Activated CD4-positive, alpha-beta T cell treated with anti-CD3 and anti-CD28 coated beads for 36 hours (primary cell): ENCODE results near the gene FNDC3B. TPM values are rescaled to one million over a fixed set of nuclear protein-coding genes. Genes with fewer than 3 reads are reported as not detected.

Experiments used
- ATAC-seq: fragments of 200-7000 bp; cut with Tn5 transposase; one replicate; pipeline ENCODE4 v1.10.0; 2021; ENCODE audit warnings: mild to moderate bottlenecking, moderate library complexity
- CTCF ChIA-PET: fragments of 350-600 bp; sonication (Branson Sonifier 250); formaldehyde crosslinking; loops from one replicate; lab custom pipeline; 2021; ENCODE audit warnings: antibody characterized with exemption; lab: Charles Lee
- POLR2A ChIA-PET: fragments of 350-600 bp; sonication (Branson Sonifier 250); formaldehyde crosslinking; loops from one replicate; lab custom pipeline; 2021; ENCODE audit warnings: antibody characterized with exemption, inconsistent platforms; lab: Charles Lee
- DNase-seq: peaks from one replicate; pipeline ENCODE4 v3.0.0-alpha.2; 2020
- H3K27ac Mint-ChIP-seq: one replicate; pipeline ENCODE4 v1.8.0; 2021; ENCODE audit warnings: mixed read lengths
- H3K27me3 Mint-ChIP-seq: one replicate; pipeline ENCODE4 v1.8.0; 2021; ENCODE audit warnings: mixed read lengths
- H3K36me3 Mint-ChIP-seq: one replicate; pipeline ENCODE4 v1.8.0; 2021; ENCODE audit warnings: low read depth, mixed read lengths
- H3K4me1 Mint-ChIP-seq: one replicate; pipeline ENCODE4 v1.8.0; 2021; ENCODE audit warnings: mixed read lengths
- H3K4me3 Mint-ChIP-seq: one replicate; pipeline ENCODE4 v1.8.0; 2021; ENCODE audit warnings: mild to moderate bottlenecking, moderate library complexity, mixed read lengths
- H3K9me3 Mint-ChIP-seq: one replicate; pipeline ENCODE4 v1.8.0; 2021; ENCODE audit warnings: low read depth, mixed read lengths
- intact Hi-C, 2 experiments: fragments of 100-400 bp; cut with DNase I in 1 of 2; cut with micrococcal nuclease in 1 of 2; formaldehyde crosslinking; loops; one replicate each; pipeline versions ENCODE4 v1.14.2 to v1.15.1; 2022 to 2024; cut with DNase I, micrococcal nuclease
- total RNA-seq, 2 experiments: library from RNA; stranded (reverse); gene quantifications; one replicate each; pipeline ENCODE4 v1.2.3, GENCODE V29; 2021

The FNDC3B gene
- total RNA-seq, 2 experiments from 2014 or later = 10.5 to 14.2 TPM

GRCh38 chr3:172203522-172204258 lies 164.3 kb downstream of the FNDC3B start:
- H3K27me3 Mint-ChIP-seq = no peaks in the 10 kb centered on the region
- H3K4me1 Mint-ChIP-seq = no peaks in the 10 kb centered on the region
- H3K27ac Mint-ChIP-seq = no peak overlapping the region
- peaks cover 14% of the 10 kb centered on the region for H3K9me3 Mint-ChIP-seq
- DNase-seq = no peak
- intact Hi-C loops = no loop called here
- ChIA-PET CTCF (no interaction called here), POLR2A (no interaction called here)
- H3K4me3 Mint-ChIP-seq = no peak overlapping the region
- ATAC-seq = no peak
- peaks cover 15% of the 10 kb centered on the region for H3K36me3 Mint-ChIP-seq

- ATAC-seq = no peak
- ChIA-PET CTCF (no interaction called here), POLR2A (no interaction called here)
- no peaks in the 10 kb centered on the region for H3K27me3 Mint-ChIP-seq
- no peak overlapping the region for H3K27ac Mint-ChIP-seq
- intact Hi-C loops = no loop called here
- no peaks in the 10 kb centered on the region for H3K4me1 Mint-ChIP-seq
- DNase-seq = no peak
- H3K36me3 Mint-ChIP-seq = peaks cover 13% of the 10 kb centered on the region
- H3K4me3 Mint-ChIP-seq = no peak overlapping the region
- H3K9me3 Mint-ChIP-seq = peaks cover 14% of the 10 kb centered on the region
Observed at GRCh38 chr3:172204716-172205115, 165.3 kb downstream of the FNDC3B start.

DNA sequence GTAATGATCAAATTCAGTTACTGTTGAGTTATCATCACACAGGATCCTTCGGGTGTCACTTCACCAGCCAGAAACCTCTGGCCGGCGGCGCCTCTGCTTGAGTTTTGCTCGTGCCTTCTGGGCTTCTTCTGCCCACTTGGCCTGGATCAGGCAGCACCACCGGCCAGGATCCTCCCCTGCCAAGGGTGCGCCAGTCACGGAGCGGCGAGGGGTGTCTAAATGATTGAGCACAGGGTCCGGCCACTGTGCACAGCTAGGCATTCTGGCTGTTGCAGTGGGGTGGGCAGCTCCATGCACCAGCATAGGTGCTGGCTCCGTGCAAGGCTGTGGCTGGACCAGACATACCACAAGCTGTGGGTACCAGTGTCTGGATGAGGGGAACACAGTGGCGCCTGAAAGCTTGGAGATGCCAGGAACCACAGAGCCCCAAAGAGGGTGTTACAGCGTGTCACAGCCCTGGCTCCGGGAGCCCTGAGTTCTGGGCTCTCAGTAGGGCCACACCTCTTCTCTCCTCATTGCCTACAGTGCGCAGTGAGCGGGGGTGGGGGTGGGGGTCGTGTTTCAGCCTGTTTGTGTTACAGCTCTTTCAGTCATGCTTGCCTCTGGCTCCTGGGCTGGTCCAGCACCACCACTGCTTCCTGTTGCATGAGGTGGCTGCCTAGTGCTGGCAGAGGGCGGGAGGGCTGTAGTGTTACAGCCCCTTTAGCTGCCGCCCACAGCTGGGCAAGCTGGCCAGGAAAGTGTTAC lies 169.4 kb downstream of the FNDC3B start:
- POLR2A ChIA-PET = no interaction called here
- Mint-ChIP-seq H3K36me3 (peaks cover 15% of the 10 kb centered on the region), H3K4me1 (peaks cover 13% of the 10 kb centered on the region), H3K27ac (no peak overlapping the region), H3K9me3 (peaks cover 14% of the 10 kb centered on the region), H3K27me3 (no peaks in the 10 kb centered on the region), H3K4me3 (no peak overlapping the region)
- ATAC-seq = no peak
- intact Hi-C loops = no loop called here
- no peak for DNase-seq
- CTCF ChIA-PET = interaction anchor here (0.6 kb wide), 1 partner anchor 69 kb away, joined by 3 read pairs; no protein-coding TSS in a partner anchor

DNA sequence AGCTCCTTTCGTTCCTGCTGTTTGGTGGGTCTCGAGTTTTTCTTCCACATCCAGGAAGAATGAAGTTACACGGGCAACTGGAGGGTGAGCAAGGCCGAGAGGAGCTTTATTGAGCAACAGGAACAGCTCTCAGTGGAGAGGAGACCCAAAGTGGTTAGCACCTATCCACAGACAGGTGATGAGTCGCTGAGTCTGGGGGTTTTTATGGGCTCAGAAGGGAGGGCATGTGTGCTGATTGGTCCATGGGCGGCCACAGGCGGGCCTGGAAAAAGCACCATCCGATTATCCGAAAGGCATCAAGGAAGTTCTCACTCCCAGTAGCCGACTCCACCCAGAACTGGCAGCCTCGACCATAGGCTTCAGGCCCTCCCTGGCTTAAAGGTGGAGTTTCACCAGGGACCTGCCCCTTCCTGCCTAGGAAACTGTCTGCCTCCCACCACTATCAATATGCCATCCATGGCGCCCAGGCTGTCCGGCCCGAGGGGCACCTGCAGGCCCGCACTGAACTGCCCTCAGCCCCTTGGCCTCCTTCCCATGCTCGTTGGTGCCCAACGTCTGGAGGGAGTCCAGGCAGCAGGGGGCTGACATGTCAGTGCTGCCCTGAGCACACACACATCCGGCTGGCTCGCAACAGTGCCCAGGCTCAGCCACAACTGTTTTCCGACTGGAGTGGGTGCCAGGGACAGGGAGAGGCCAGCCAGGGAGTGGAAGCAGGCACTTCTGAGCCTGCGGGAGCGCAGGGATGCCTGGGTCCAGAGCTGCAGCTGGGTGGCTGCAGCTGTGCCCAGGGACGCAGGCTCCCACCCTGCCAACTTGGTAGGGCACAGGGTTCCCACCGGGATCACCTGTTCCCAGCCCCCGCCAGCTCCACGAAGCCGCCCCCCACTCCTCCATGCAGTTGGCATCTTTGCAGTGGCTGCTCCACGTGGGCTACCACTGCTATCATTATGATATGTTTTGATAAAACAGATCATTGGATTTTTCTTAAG lies 170.2 kb downstream of the FNDC3B start:
- DNase-seq (no peak), ATAC-seq (no peak)
- POLR2A ChIA-PET = no interaction called here
- Mint-ChIP-seq H3K36me3 (peaks cover 12% of the 10 kb centered on the region), H3K27me3 (no peaks in the 10 kb centered on the region), H3K4me1 (peaks cover 20% of the 10 kb centered on the region), H3K27ac (no peak overlapping the region), H3K4me3 (no peak overlapping the region), H3K9me3 (peaks cover 9% of the 10 kb centered on the region)
- intact Hi-C loops = no loop called here
- CTCF ChIA-PET = interaction anchor here (0.6 kb wide), 1 partner anchor 59 kb away, joined by 3 read pairs; no protein-coding TSS in a partner anchor

DNA sequence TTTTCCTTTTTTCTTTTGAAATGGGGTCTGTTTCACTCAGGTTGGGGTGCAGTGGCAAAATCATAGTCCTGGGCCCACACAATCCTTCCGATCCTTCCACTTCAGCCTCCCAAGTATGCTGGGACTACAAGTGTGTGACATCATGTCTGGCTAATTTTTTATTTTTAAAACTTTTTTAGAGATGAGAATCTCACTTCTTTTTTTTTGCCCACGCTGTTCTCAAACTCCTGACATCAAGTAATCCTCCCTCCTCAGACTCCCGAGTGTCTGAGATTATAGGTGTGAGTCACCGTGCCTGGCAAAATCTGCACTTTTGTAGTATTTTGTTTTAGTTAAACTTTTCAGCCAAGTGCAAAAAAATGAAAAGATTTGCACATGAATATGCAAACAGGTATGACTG lies 171.0 kb downstream of the FNDC3B start:
- peaks cover 20% of the 10 kb centered on the region for H3K4me1 Mint-ChIP-seq
- no peak overlapping the region for H3K4me3 Mint-ChIP-seq
- H3K27ac Mint-ChIP-seq = no peak overlapping the region
- CTCF ChIA-PET = interaction anchor here (0.6 kb wide), 1 partner anchor 58 kb away, joined by 3 read pairs; no protein-coding TSS in a partner anchor
- intact Hi-C loops = no loop called here
- no peaks in the 10 kb centered on the region for H3K27me3 Mint-ChIP-seq
- peaks cover 5% of the 10 kb centered on the region for H3K9me3 Mint-ChIP-seq
- H3K36me3 Mint-ChIP-seq = peaks cover 6% of the 10 kb centered on the region
- ATAC-seq (no peak), DNase-seq (no peak)
- POLR2A ChIA-PET = no interaction called here

DNA sequence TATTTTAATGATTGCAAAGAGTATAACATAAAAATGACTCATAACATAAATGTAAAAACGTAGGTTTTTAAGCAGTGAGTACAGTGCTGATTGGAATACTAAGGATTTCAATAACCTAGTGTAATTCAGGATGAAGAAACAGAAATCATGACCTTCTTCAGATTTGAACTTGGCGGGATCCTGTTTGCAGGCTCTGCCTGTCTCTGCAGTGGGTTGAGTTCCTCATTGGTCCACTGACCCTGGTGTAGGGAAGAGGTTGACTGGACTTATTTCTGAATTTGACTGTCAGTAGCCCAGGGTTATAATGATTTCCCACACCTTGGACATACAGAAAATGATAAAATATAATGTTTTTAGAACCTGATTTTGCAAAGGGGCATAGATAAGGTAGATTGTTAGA lies 171.7 kb downstream of the FNDC3B start:
- no peak for DNase-seq
- intact Hi-C loops = no loop called here
- ChIA-PET CTCF (interaction anchor here (0.9 kb wide), 1 partner anchor 104 kb away, joined by 3 read pairs; no protein-coding TSS in a partner anchor), POLR2A (no interaction called here)
- no peaks in the 10 kb centered on the region for H3K27me3 Mint-ChIP-seq
- H3K4me1 Mint-ChIP-seq = peaks cover 20% of the 10 kb centered on the region
- ATAC-seq = no peak
- no peak overlapping the region for H3K4me3 Mint-ChIP-seq
- H3K27ac Mint-ChIP-seq = no peak overlapping the region
- H3K9me3 Mint-ChIP-seq = peaks cover under 1% of the 10 kb centered on the region
- peaks cover 4% of the 10 kb centered on the region for H3K36me3 Mint-ChIP-seq

- ATAC-seq (peak; percentile 88), DNase-seq (peak; percentile 35)
- ChIA-PET POLR2A (no interaction called here), CTCF (interaction anchor here (0.7 kb wide), 1 partner anchor 667 kb away, joined by 4 read pairs; no protein-coding TSS in a partner anchor)
- Mint-ChIP-seq H3K27me3 (no peaks in the 10 kb centered on the region), H3K4me3 (no peak overlapping the region), H3K36me3 (peaks cover 3% of the 10 kb centered on the region), H3K9me3 (no peaks in the 10 kb centered on the region), H3K27ac (no peak overlapping the region), H3K4me1 (peaks cover 20% of the 10 kb centered on the region)
- intact Hi-C loops = no loop called here
Observed at GRCh38 chr3:172213200-172213599, 173.8 kb downstream of the FNDC3B start.

DNA sequence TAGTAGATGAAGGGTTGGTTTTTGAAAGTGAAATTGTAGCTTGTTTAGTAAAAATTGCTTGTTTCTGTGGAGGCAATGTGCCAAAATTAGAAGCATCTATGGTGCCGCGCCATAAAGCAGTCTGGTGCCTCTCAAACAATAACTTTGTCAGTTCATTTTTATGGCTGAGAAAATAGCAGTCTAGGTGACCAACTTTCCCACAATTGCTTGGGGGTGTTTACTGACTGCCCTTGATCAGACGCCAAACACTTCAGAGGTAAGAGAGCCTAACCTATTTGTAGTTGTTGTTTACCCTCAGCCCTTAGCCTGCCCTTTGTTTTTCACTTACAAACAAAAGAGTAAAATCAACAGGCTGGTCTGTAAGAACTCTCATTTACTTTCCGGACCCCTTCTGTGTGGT lies 174.5 kb downstream of the FNDC3B start:
- CTCF ChIA-PET = interaction anchor here (0.5 to 0.7 kb wide), 3 partner anchors 139 to 1120 kb away, joined by 3 to 4 read pairs (median 3); no protein-coding TSS in a partner anchor
- Mint-ChIP-seq H3K4me1 (peaks cover 25% of the 10 kb centered on the region), H3K9me3 (no peaks in the 10 kb centered on the region), H3K4me3 (no peak overlapping the region), H3K27ac (no peak overlapping the region), H3K36me3 (peaks cover 3% of the 10 kb centered on the region), H3K27me3 (no peaks in the 10 kb centered on the region)
- no peak for ATAC-seq
- POLR2A ChIA-PET = no interaction called here
- intact Hi-C loops = no loop called here
- no peak for DNase-seq

DNA sequence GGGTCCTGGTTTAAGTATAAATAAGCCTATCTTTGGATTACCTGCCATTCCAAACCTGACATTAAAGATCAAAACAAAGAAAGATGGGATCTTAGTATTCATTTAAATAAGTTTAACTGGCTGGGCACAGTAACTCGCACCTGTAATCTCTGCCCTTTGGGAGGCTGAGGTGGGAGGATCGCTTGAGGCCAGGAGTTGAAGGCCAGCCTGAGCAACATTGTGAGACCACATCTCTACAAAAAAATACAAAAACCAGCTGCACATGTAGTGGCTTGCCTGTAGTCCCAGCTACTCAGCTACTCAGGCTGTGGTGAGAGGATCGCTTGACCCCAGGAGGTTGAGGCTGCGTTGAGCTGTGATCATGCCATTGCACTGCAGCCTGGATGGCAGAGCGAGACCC lies 176.9 kb downstream of the FNDC3B start:
- DNase-seq (no peak), ATAC-seq (no peak)
- ChIA-PET POLR2A (no interaction called here), CTCF (no interaction called here)
- Mint-ChIP-seq H3K9me3 (no peaks in the 10 kb centered on the region), H3K27me3 (no peaks in the 10 kb centered on the region), H3K4me1 (peaks cover 25% of the 10 kb centered on the region), H3K27ac (no peak overlapping the region), H3K4me3 (no peak overlapping the region), H3K36me3 (peaks cover 3% of the 10 kb centered on the region)
- intact Hi-C loops = no loop called here

GRCh38 chr3:172216911-172217310 lies 177.5 kb downstream of the FNDC3B start:
- Mint-ChIP-seq H3K4me3 (no peak overlapping the region), H3K4me1 (peaks cover 25% of the 10 kb centered on the region), H3K27me3 (no peaks in the 10 kb centered on the region), H3K27ac (no peak overlapping the region), H3K36me3 (peaks cover 3% of the 10 kb centered on the region), H3K9me3 (no peaks in the 10 kb centered on the region)
- intact Hi-C loops = no loop called here
- CTCF ChIA-PET = no interaction called here
- POLR2A ChIA-PET = no interaction called here
- no peak for DNase-seq
- no peak for ATAC-seq

DNA sequence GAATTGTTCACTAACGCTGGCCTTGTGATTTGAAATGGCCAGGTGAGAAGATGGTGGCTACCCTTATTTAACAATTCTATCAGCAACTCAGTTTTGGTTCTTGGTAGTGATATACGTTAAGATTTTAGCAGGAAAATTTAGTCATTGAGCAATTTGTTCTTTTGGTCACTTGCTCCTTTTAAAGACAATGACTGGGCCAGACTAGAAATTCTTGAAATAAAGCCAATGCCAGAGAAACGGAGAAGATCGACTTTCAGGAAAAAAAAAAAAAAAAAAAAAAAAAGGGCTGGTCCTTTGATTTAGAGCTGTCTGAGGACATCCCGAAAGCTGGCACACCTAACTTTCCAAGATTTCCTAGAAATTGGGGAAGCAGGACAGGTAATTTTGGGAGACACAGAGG lies 178.5 kb downstream of the FNDC3B start:
- intact Hi-C loops = no loop called here
- Mint-ChIP-seq H3K4me1 (peaks cover 21% of the 10 kb centered on the region), H3K9me3 (no peaks in the 10 kb centered on the region), H3K4me3 (no peak overlapping the region), H3K27me3 (no peaks in the 10 kb centered on the region), H3K27ac (no peak overlapping the region), H3K36me3 (no peaks in the 10 kb centered on the region)
- ATAC-seq = no peak
- DNase-seq = no peak
- ChIA-PET POLR2A (no interaction called here), CTCF (interaction anchor here (1.0 kb wide), 3 partner anchors 9 to 53 kb away, joined by 3 read pairs; no protein-coding TSS in a partner anchor)
